B cell (primary cell): Measurements from ENCODE around the gene CALHM1.

Experiments used
- EZH2 ChIP-seq: IDR thresholded peaks from 2 replicates; pipeline ENCODE4 v1.6.1; 2012; ENCODE audit warnings: borderline replicate concordance, low read depth, mild to moderate bottlenecking, moderate library complexity, low read length; ENCODE audit not compliant: insufficient read depth, poor library complexity, severe bottlenecking
- TF ChIP-seq, protein P1 (sequence below): fragments of 200-600 bp; IDR thresholded peaks from one replicate; pipeline ENCODE4 v1.8.0; 2022; ENCODE audit warnings: antibody characterized with exemption, mild to moderate bottlenecking

DNA sequence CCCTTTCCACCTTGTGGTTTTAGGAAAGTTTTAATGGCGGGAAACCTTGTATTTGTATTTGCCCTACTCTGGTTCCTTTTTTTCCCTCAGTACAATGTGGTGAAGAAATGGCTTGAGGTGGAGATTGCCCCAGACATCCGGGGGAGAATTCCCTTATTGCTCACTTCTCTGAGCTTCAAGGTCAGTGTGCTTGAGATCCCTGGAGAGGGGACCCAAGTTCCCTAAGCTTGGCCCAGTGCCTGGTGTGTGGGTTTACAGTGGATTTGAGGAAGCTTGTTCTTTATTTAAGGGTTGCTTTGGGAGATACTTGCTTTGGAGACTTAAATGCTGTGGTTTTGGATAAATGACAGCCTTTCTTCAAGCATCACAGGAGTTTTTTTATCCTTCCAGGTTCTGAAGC lies 24.8 kb downstream of the CALHM1 start:
- TF ChIP-seq, protein P1, sequence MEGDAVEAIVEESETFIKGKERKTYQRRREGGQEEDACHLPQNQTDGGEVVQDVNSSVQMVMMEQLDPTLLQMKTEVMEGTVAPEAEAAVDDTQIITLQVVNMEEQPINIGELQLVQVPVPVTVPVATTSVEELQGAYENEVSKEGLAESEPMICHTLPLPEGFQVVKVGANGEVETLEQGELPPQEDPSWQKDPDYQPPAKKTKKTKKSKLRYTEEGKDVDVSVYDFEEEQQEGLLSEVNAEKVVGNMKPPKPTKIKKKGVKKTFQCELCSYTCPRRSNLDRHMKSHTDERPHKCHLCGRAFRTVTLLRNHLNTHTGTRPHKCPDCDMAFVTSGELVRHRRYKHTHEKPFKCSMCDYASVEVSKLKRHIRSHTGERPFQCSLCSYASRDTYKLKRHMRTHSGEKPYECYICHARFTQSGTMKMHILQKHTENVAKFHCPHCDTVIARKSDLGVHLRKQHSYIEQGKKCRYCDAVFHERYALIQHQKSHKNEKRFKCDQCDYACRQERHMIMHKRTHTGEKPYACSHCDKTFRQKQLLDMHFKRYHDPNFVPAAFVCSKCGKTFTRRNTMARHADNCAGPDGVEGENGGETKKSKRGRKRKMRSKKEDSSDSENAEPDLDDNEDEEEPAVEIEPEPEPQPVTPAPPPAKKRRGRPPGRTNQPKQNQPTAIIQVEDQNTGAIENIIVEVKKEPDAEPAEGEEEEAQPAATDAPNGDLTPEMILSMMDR, result no peak
- no peak for TF ChIP-seq EZH2
